GDM1 (cell line): Measurements from ENCODE around the gene UGP2.
"Not testable (repeated sequence)": the region's sequence is repeated elsewhere in the genome, so short reads cannot be mapped to it uniquely, and the experiment has no call there.

ENCODE experiments used
- DNase-seq: peaks from one replicate; lab custom pipeline; 2025; lab: John Stamatoyannopoulos, UW

Gene UGP2

DNA sequence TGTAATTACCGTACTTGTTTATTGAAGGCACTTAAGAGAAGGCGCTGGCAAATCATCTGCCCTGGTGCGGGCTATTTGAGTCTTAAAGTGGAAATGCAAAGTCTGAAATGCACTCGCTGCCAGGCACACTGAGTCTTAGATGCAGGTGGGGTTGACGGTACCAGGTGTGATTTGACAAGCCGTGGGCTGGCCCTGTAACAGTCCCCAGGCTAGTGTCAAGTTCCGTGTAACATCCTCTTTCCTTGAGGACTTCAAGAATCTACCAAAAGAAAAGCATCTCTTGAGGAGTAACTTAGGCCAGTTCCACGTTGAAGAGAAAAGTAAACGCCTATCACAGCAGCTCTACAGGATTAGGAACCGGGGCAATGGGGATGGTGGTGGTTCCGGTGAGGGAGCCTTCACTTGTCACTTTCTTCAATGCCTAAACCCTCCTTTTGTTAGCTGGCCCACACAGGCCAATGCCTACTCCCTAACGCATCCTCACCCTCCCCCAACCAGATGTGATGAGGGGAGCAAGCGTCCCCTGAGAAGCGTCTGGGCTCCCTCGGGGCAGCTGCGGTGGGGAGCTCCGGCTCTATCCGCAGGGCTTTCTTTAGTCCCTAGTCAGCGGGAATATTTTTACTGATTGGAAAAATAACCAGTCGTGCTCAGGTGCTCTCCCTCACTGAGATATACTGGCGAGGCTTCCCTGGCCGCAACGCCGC, 1.5 kb upstream of the UGP2 start:
- DNase-seq, result peak; percentile 47

DNA sequence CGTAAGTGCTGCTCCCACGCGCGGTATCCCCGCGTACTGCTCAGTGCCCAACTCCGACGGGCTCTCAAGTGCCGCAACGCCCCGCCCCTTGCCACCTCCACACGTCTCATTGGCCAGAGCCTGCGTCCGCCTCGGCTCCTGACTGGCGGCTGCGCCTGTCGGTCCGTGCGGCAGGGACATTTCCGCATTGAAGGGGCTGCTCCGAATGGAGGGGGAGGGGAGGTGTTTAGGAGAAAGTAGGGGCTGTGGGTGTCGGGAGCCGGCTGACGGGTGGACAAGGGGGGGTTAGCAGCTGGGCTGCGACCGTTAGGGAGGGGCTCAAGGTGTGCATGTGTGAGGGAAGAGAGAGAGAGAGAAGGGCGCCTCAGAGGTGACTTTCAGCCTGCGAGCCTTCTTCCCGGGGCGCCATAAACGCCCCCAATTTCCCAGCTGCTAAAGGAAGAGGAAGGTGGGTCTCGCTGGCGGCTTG, 877 bp upstream of the UGP2 start:
- peak; percentile 99 for DNase-seq

DNA sequence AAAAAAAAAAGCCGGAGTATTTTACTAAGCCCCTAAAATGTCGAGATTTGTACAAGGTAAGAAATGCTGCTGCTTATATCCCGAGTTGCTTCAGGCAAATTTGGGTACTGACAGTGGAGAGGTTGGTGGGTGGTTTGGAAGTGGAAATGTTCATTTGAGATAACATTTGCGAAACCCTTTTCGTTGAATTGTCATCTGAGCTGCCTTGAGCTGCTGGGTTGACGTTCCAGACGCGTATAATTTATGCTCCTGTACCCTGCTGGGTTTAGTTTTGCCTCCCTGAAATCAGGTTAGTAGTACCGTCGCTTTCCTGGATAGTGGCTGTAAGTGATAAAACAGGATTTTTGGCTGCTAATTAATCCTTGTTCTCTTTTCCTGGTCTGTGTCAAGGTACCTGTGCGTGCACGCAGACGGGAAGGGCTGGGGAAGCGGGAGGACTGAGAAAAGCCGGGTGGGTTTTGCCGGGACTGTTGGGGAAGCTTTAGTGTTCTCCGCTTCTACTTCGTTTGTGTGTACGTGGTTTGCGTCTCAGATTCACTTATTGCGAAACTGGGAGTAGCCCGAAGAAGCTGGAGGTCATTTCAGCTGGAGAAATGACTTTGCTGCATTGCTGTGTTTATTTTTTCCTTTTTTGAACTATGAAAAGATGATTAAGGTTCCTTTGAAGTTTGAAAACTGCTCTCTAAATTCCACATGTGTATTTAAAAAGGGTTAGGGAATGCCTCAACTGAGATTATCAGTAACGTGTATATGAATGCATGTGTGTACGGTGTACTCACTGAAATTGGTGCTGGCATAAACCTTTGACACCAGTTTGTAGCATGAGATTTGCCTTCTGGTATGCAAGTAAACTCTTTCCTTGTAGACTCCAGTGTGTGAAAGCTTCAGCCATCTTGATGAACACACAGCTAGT, 709 bp downstream of the UGP2 start:
- DNase-seq, result no peak

DNA sequence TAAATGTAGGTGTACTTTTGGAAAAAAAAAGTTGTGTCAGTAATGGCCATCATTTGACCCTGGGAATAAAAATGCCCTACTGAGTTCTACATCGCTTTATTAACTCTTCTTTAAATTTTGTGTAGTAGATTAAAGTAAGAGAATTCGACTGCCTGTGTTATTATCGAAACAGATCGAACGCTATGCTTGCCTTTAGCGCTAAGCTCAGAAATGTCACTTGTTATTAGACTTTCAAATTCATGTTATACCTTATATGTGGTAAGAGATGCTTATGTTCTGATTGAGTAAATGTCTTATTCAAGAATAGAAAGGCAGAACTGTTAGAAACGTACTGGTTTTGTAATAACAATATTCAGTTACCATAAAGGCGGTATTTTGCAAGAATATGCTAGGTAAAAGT, 1.4 kb downstream of the UGP2 start:
- no peak for DNase-seq

DNA sequence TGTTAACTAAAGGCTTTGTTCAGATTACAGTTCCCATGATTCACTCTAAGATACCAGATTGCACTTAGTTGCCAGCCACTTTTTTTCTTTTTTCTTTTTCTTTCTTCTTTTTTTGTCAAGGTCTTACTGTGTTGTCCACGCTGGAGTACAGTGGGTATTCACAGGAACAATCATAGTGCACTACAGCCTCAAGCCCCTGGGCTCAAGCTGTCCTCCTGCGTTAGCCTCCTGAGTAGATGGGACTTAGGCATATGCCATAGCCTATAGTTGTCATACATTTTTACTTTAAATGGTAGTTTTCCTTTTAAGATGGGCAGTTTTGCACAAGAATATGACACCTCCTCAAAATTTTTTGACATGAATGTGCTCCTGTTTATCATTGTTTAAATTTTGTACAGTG, 2.1 kb downstream of the UGP2 start:
- no peak for DNase-seq

DNA sequence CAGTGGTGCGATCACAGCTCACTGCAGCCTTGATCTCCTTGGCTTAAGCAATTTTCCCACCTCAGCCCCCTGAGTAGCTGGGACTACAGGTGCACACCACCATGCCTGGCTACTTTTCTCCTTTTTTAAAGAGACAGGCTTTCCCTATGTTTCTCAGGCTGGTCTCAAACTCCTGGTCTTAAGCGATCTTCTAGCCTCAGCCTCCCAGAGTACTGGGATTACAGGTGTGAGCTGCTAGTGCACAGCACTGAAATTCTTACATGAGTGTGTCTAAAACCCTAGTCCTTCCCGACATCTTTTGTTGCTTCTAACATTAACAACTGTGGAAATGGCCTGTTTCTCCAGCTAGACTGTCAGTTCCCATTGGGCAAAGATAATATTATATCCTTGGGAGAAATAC, 2.9 kb downstream of the UGP2 start:
- DNase-seq, result no peak

DNA sequence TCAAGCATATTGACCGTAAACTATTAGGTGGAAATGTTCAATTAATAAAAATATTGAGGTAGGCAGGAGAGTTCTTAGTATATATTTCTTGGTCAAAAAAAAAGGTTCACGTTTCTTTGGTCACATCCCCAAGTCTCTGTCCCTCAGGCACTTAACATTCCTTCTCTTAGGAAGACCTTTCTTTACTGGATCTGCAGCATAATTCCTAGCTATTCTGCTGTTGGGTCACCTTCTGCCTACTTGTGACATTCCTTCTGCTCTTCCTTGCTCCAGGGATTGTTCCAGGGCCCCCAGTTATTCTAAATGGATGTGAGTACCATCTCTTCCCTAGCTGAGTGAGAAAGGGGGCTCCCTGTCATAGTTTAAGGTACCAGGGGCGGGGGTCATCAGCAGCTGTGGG, 4.2 kb downstream of the UGP2 start:
- DNase-seq, result no peak

DNA sequence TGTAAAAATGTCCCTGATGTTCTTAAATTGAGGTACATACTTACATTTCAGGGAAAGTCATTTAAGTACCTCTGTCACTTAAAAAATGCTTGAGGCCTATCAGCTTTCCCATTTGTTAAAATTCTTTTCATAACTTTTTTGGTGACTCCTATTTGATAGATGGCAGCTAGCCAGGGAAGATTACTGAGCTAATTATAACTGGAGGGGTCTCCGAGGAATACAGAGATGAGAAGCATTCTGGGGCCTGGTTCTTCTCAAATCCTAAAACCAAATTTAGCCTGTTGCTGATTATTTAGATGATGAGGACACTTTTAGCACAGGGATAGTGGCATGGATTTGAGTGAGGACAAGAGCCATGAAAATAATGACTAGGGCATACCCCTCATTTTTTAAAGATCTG, 4.8 kb downstream of the UGP2 start:
- no peak for DNase-seq

DNA sequence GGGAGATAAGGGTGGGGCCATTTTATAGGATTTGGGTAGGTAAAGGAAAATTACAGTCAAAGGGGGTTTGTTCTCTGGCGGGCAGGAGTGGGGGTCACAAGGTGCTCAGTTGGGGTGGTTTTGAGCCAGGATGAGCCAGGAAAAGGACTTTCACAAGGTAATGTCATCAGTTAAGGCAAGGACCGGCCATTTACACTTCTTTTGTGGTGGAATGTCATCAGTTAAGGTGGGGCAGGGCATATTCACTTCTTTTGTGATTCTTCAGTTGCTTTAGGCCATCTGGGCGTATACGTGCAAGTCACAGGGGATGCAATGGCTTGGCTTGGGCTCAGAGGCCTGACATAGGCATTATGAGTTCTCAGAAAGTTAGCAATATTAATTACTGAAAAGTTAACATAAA, 5.9 kb downstream of the UGP2 start:
- not testable (repeated sequence) for DNase-seq

DNA sequence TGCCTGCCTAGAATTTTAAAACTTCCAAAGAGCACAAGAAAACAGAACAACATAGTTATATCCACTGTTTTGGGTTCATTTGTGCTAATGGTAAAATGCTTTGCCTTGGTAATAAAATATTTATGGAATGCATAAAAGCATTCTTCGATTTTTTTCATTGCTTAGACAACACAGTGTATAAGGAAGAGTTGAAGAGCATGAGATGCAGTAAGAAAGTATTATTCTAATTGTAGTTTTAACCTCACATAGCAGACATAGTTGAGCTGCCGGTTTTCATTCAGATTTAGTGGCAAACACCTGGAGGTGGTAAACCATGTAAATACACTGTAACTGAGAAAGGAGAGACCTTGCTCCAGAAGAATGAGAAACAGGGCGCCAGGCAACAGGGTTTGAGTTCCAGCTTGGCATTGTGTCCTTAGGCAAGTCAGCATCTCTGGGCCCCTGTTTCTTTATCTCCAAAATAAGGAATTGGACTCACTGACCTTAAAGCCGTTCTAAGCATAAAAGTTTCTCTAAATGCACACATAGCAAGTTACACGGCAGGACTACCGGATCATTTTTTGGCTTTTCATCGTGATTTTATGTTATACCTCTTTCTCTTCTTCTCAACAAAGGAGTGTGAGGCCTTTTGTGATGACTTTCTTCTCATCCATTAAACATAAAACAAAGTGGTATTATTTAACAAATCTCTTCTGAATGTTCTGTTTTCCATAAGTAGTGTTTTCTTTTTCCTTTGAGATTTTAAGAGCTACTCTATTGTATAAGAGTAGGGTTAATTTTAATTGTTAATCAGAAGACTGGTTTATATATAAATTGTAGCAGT, 7.9 kb downstream of the UGP2 start:
- DNase-seq, result peak; percentile 3

DNA sequence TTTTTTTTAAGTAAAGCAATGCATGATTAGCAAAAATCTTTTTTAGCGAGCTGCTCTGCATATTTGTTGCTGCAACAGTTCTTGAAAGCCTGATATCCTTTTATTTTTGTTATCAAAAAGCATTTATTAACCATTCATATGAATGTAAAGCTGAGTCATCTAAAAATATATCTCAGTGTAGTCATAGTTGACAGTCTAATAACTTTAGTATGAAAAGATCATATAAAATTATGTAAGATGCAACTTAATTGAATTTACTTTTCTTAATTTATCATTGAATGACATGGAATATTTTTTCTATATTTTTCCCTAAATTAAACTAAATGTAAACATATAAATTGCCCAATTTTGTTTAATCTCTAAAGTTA, 8.5 kb downstream of the UGP2 start:
- no peak for DNase-seq

DNA sequence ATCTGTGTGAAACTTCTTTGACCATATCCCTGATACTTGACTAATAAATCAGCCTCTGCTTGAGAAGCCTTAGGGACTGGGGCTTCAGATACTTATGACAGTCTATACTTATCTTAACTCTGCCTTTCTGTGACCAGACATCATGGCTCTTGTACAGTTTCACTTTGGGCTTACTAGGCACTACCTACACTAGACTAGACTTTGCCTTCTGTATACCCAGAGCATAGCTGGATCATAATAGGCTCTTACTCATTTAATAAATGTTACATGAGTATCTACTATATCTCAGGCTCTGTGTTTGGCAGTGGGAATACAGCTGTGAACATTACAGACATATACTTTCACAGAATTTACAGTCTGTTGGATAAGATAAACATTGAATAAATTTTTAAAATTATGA, 9.0 kb downstream of the UGP2 start:
- no peak for DNase-seq

DNA sequence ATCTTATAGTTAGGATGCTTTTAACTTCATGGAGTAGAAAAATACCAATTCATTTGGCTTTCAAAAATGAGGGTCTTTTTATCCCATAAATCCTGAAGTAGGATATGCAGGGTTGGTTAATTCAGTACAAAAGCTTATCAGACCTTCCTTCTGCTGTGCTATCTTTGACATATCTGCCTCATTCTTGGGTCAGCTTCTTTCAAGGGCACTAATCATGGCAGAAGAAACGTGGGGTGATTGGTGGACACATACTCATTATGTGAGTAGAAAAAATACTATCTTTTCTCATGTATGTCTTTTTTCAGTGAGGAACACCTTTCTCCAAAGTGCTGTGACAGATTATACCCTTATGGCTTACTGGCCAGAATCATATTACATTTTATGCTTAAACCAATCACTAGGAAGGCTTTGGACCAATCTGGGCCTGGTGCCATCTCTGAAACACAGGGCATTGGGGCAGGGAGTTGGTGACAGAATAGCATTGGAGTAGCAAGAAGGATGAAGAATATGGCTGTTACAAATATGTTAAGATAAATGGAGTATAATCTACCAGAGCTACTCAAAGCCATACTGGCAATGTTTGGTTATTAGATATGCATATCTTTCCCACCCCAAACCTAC, 10.1 kb downstream of the UGP2 start:
- DNase-seq, result no peak

DNA sequence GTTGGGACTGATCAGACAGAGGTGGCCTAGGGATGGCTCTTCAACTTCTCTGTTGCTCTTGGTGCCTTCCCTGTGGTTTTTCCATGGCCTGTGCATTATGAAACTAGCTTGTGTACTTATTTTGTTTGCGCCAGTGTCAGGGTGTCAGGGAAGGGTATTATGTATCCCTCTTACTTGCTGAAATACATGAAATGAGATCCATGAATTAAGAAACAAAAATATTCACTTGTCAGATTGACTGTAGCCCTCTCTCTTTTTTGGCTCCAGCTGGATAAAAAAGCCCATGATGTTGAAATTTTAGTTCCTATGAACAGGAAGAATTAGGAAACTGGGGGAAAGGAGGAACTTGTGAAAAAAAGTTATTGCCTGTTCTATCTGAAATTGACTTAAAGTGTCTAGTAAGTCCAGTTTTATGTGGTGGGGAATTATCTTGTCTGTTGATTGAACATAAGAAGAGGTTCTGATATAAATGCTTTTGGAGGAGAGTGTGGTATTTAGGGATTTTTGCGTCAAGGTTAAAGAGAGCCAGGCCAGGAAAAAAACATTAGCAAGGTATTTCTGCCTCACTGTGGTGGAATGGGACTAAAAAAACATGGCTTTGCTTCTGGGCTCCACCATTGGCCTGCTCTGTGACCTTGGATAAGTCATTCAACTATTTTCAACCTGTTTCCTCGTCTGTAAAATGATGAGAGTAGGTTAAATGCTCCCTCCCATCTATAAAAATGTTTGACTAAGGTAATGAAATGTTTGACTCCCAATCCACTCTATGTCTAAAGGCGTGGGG, 12.0 kb downstream of the UGP2 start:
- no peak for DNase-seq

DNA sequence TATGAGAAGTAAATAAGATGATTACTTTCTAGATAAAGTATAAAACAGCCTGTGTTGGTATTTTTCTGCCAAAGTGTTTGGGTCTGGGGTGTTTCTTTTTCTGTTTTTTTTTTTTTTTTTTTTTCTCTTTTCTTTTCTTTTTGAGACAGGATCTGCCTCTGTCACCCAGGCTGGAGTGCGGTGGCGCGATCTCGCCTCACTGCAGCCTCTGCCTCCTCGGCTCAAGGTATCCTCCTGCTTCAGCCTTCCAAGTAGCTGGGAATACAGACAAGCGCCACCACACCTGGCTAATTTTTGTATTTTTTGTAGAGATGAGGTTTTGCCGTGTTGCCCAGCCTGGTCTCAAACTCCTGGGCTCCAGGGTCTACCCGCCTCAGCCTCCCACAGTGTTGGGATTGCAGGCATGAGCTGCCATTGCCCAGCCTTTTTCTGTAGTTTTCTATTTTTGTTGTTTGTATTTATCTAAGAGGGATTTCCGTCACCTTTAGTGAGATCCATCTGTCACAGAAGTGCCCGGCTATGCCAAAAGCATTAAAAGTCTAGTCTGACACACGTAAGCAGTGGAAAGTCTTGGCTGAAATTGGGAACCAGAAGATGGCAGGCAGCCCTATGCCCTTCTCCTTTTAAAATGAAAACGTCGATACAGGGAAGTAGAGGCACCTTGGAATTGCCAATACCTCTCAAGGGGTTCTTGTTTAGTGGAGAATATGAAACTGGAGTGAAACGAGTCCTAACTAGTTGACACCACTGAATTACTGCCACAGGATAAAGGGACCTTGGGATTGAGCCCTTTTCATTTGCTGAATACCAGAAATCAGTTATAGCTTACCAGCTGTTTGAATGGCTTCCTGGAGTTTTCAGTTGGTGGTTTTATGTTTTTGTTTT, 14.0 kb downstream of the UGP2 start:
- DNase-seq, result no peak

DNA sequence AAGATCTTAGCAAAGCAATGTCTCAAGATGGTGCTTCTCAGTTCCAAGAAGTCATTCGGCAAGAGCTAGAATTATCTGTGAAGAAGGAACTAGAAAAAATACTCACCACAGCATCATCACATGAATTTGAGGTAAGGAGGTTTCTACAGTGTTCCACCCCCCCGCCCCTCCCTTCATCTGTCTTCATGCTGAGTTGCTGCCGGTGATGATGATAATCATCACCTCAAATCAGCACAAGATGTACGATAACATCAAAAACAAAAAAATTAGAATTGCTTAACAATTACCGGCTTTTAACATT, 14.6 kb downstream of the UGP2 start:
- no peak for DNase-seq

DNA sequence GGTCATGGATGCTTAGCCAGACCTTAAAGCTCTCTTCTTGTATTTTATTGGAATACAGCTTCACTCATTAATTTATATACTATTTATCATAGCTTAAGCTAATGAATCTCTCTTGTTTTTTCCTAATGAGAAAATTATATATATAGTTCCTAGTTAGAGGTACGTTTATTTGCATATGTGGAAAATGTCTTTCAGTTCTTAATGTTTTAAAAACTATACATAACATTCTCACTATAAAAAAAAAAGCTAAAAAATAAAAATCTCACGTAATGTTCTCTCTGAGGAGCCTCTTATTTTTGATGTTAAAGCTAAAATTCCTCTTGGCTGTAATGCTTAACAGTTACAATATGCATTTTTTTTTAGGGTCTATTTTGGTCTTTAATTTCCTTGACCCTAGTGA, 16.6 kb downstream of the UGP2 start:
- DNase-seq, result no peak

DNA sequence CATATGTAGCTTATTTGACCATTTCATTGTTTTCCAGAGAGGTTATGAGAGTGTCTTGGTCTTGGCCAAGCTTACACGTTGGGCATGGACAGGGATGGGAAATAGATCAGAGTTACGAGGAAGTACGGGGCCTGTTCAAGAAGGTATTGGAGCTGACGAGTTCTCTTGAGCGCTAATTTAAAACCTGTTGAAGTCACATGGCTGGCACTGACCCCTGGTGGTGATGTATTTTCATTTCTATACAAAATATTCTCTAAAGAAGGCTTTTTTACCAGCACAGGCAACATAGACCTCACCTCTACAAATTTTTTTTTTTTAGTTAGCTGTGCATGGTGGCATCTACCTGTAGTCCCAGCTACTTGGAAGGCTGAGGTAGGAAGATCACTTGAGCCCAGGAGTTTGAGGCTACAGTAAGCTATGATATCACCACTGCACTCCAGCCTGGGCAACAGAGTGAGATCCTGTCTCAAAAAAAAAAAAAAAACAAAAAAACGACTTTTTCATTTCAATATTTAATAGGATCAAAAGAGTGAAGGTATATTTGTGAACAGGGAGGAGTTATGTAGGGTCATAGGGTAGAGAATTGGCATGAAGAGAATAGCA, 19.6 kb downstream of the UGP2 start:
- DNase-seq, result peak; percentile 28

DNA sequence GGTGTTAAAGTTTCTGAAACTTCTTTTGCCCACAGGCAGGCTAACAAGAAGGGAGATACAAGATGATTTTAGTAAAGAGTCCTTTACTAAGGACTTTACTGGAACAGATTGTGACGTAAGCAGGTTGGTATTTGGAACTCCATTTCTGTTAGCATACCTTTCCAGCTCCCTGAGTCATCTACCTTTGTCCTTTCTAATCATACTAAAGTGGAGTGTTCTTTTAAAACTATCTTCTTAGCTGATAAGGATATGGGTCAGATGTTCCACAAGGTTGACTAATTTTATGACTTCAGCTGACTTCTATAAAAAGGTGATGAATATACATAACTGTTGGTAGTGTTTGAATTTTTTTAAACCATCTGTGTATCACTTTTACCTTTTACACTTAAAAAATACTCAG, 21.1 kb downstream of the UGP2 start:
- DNase-seq, result no peak

DNA sequence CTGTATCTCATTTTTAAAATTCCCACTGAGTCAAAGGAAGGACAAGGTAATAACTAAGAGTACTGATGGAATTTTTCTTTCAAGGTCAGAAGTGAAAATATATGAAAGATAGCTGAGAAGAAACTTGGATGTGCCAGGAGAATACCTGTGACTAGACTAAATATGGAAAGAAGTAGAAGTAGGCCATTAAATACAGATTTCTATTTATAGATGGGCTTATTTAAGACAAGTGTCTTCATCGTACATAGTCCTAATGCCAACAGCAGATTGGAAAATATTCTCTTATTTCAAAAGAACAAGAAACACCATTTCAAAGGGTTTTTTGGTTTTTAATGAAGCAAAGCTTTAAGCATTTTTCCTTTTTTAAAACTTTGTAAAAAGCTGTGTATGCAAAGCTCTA, 22.0 kb downstream of the UGP2 start:
- no peak for DNase-seq
